HepG2 (cell line): ENCODE results near the gene PARP6. TPM values are rescaled to one million over a fixed set of nuclear protein-coding genes. Genes with fewer than 3 reads are reported as not detected.

ENCODE experiments used
- ATF7-NPFF ChIP-seq: sonication (generic); formaldehyde crosslinking; IDR thresholded peaks from 2 replicates; pipeline ENCODE4 v1.8.1; 2023; ENCODE audit warnings: mild to moderate bottlenecking, low read depth, missing genetic modification reagents, moderate library complexity
- ETV5 ChIP-seq: IDR thresholded peaks from 2 replicates; pipeline ENCODE4 v1.6.1; 2018; ENCODE audit warnings: missing biosample characterization, missing genetic modification reagents, inconsistent platforms, borderline replicate concordance
- GABPA ChIP-seq, 2 experiments: IDR thresholded peaks; 2 replicates each; pipeline ENCODE4 v1.6.1; 2011 to 2016; ENCODE audit warnings: low read depth in 2 of 2, low read length in 1 of 2, missing biosample characterization in 1 of 2, missing genetic modification characterization in 1 of 2
- MYC ChIP-seq: sonication (generic); formaldehyde crosslinking; IDR thresholded peaks from 2 replicates; pipeline ENCODE4 v1.9.0; 2021; ENCODE audit warnings: missing genetic modification reagents, borderline replicate concordance
- MYNN ChIP-seq: sonication (generic); formaldehyde crosslinking; IDR thresholded peaks from 2 replicates; pipeline ENCODE4 v1.4.0; 2020; ENCODE audit warnings: mild to moderate bottlenecking, low read depth, missing genetic modification reagents
- NFYC ChIP-seq: IDR thresholded peaks from 2 replicates; pipeline ENCODE4 v1.6.1; 2016; ENCODE audit warnings: missing genetic modification reagents, missing compliant biosample characterization
- PATZ1 ChIP-seq: sonication (generic); formaldehyde crosslinking; IDR thresholded peaks from 2 replicates; pipeline ENCODE4 v1.4.0; 2020; ENCODE audit warnings: missing genetic modification reagents
- RELA ChIP-seq: sonication (generic); formaldehyde crosslinking; IDR thresholded peaks from 2 replicates; pipeline ENCODE4 v1.4.0; 2020; ENCODE audit warnings: missing genetic modification reagents
- RXRB ChIP-seq: IDR thresholded peaks from 2 replicates; pipeline ENCODE4 v1.6.1; 2016; ENCODE audit warnings: borderline replicate concordance, missing genetic modification reagents, missing compliant biosample characterization
- SMC3 ChIP-seq: IDR thresholded peaks from 2 replicates; pipeline ENCODE4 v1.6.1; 2011; ENCODE audit warnings: low read length, improper control_type of control experiment
- SRF ChIP-seq: IDR thresholded peaks from 2 replicates; pipeline ENCODE4 v1.6.1; 2011; ENCODE audit warnings: mild to moderate bottlenecking, low read depth, low read length, moderate library complexity
- TAF15 ChIP-seq: fragments of 200-400 bp; formaldehyde crosslinking; IDR thresholded peaks from one replicate; pipeline ENCODE4 v1.6.1; 2018; ENCODE audit warnings: mild to moderate bottlenecking, low read depth, low read length; ENCODE audit not compliant: poor library complexity, severe bottlenecking
- TGIF2 ChIP-seq: IDR thresholded peaks from 2 replicates; pipeline ENCODE4 v1.6.1; 2016; ENCODE audit warnings: control low read depth, missing compliant biosample characterization
- XBP1 ChIP-seq: sonication (generic); formaldehyde crosslinking; IDR thresholded peaks from 2 replicates; pipeline ENCODE4 v1.5.0; 2020; ENCODE audit warnings: missing genetic modification reagents
- YEATS4 ChIP-seq: sonication (generic); formaldehyde crosslinking; IDR thresholded peaks from 2 replicates; pipeline ENCODE4 v1.4.0; 2020; ENCODE audit warnings: missing genetic modification reagents, borderline replicate concordance
- ZNF180 ChIP-seq: sonication (generic); formaldehyde crosslinking; IDR thresholded peaks from 2 replicates; pipeline ENCODE4 v1.4.0; 2020; ENCODE audit warnings: low read depth, missing genetic modification reagents, borderline replicate concordance
- ZNF20 ChIP-seq: sonication (generic); formaldehyde crosslinking; IDR thresholded peaks from 2 replicates; pipeline ENCODE4 v1.4.0; 2020; ENCODE audit warnings: mild to moderate bottlenecking, moderate library complexity, missing genetic modification reagents
- ZNF224 ChIP-seq: sonication (generic); formaldehyde crosslinking; IDR thresholded peaks from 2 replicates; pipeline ENCODE4 v1.5.0; 2020; ENCODE audit warnings: mild to moderate bottlenecking, missing genetic modification reagents
- ZNF235 ChIP-seq: sonication (generic); formaldehyde crosslinking; IDR thresholded peaks from 2 replicates; pipeline ENCODE4 v1.8.1; 2023; ENCODE audit warnings: mild to moderate bottlenecking, missing genetic modification reagents, borderline replicate concordance
- ZNF772 ChIP-seq: sonication (generic); formaldehyde crosslinking; IDR thresholded peaks from 2 replicates; pipeline ENCODE4 v1.5.0; 2020; ENCODE audit warnings: mild to moderate bottlenecking, missing genetic modification reagents
- ZNF879 ChIP-seq: sonication (generic); formaldehyde crosslinking; IDR thresholded peaks from 2 replicates; pipeline ENCODE4 v1.8.1; 2023; ENCODE audit warnings: missing genetic modification reagents
- polyA plus RNA-seq, 8 experiments: library from polyadenylated mRNA; depleted of rRNA in 3 of 8; stranded (reverse) in 7 of 8; unstranded in 1 of 8; fragments of >200 nt; fragmentation: Illumina TruSeq in 4 of 8; extraction: Trizol in 4 of 8; gene quantifications; 2 replicates each; pipeline versions ENCODE4 v1.2.1 to v1.2.3, GENCODE V29; 2011 to 2016; ENCODE audit warnings: low read depth in 4 of 8, missing spikeins in 1 of 8, mixed read lengths in 1 of 8; ENCODE audit not compliant: insufficient read depth in 1 of 8
- total RNA-seq, 5 experiments: library from RNA; depleted of rRNA; stranded (reverse); fragments of >200 nt; fragmentation: Illumina TruSeq; extraction: Trizol; gene quantifications; 2 replicates each; pipeline ENCODE4 v1.2.3, GENCODE V29; 2016; ENCODE audit warnings: low read depth in 1 of 5
- TF ChIP-seq, protein P1 (sequence below): sonication (generic); formaldehyde crosslinking; IDR thresholded peaks from 2 replicates; pipeline ENCODE4 v1.8.0; 2022; ENCODE audit warnings: missing genetic modification reagents, mild to moderate bottlenecking, moderate library complexity, borderline replicate concordance
- TF ChIP-seq, protein P2 (sequence below), 2 experiments: sonication (generic) in 1 of 2; formaldehyde crosslinking in 1 of 2; IDR thresholded peaks; 2 replicates each; pipeline versions ENCODE4 v1.5.1 to v1.6.1; 2011 to 2020; ENCODE audit warnings: borderline replicate concordance in 1 of 2, low read depth in 1 of 2, low read length in 1 of 2, mild to moderate bottlenecking in 1 of 2, missing genetic modification reagents in 1 of 2, moderate library complexity in 1 of 2

PARP6 gene
- total and polyA plus RNA-seq, 2 of the 13 experiments (the other 11 are each of a cell fraction or from before 2014, with no cell fraction given) = 0.22 to 0.87 TPM

- TF ChIP-seq ZNF772 = no peak
- TF ChIP-seq SMC3 = no peak
- 0 out of 2 replicates have a peak, but pooled peaks have one; percentile 18 for TF ChIP-seq GABPA (IDR thresholded peaks at IDR 0.05; ENCODE audit: low read depth, low read length)
- TF ChIP-seq GABPA (CRISPR knock-in tag; IDR thresholded peaks at IDR 0.05; ENCODE audit: low read depth) = peak; percentile 46; the same call in 1 of the 2 replicates
- TF ChIP-seq PATZ1 (CRISPR knock-in tag) = peak; percentile 68
- no peak for TF ChIP-seq ZNF224 (CRISPR knock-in tag)
- 0 out of 2 replicates have a peak, but pooled peaks have one; percentile 20 for TF ChIP-seq ZNF20 (CRISPR knock-in tag)
- TF ChIP-seq ZNF879 (CRISPR knock-in tag) = no peak
- TF ChIP-seq, protein P1, sequence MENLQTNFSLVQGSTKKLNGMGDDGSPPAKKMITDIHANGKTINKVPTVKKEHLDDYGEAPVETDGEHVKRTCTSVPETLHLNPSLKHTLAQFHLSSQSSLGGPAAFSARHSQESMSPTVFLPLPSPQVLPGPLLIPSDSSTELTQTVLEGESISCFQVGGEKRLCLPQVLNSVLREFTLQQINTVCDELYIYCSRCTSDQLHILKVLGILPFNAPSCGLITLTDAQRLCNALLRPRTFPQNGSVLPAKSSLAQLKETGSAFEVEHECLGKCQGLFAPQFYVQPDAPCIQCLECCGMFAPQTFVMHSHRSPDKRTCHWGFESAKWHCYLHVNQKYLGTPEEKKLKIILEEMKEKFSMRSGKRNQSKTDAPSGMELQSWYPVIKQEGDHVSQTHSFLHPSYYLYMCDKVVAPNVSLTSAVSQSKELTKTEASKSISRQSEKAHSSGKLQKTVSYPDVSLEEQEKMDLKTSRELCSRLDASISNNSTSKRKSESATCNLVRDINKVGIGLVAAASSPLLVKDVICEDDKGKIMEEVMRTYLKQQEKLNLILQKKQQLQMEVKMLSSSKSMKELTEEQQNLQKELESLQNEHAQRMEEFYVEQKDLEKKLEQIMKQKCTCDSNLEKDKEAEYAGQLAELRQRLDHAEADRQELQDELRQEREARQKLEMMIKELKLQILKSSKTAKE (CRISPR knock-in tag) = 0 out of 2 replicates have a peak, but pooled peaks have one; percentile 20
- TF ChIP-seq ETV5 (CRISPR knock-in tag) = no peak; the same call in 1 of the 2 replicates
- no peak for TF ChIP-seq MYNN (CRISPR knock-in tag)
- TF ChIP-seq MYC (CRISPR knock-in tag) = peak; percentile 69; the same call in 1 of the 2 replicates
- TF ChIP-seq ATF7-NPFF (CRISPR knock-in tag) = peak; percentile 70; the same call in 1 of the 2 replicates
- no peak for TF ChIP-seq ZNF180 (CRISPR knock-in tag)
- TF ChIP-seq XBP1 (CRISPR knock-in tag) = no peak
- TF ChIP-seq, protein P2, sequence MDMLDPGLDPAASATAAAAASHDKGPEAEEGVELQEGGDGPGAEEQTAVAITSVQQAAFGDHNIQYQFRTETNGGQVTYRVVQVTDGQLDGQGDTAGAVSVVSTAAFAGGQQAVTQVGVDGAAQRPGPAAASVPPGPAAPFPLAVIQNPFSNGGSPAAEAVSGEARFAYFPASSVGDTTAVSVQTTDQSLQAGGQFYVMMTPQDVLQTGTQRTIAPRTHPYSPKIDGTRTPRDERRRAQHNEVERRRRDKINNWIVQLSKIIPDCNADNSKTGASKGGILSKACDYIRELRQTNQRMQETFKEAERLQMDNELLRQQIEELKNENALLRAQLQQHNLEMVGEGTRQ (IDR thresholded peaks at IDR 0.05; ENCODE audit: low read depth, low read length) = no peak
- TF ChIP-seq, protein P2 (CRISPR knock-in tag; IDR thresholded peaks at IDR 0.05; ENCODE audit: borderline replicate concordance) = no peak
- no peak for TF ChIP-seq ZNF235 (CRISPR knock-in tag)
- TF ChIP-seq YEATS4 (CRISPR knock-in tag) = peak; percentile 55; the same call in 1 of the 2 replicates
- TF ChIP-seq RXRB = no peak
- TF ChIP-seq TGIF2 (CRISPR knock-in tag) = no peak
- TF ChIP-seq TAF15 = peak; percentile 32
- TF ChIP-seq SRF = no peak
- no peak for TF ChIP-seq RELA (CRISPR knock-in tag)
- no peak for TF ChIP-seq NFYC
These were observed 41.9 kb downstream of the PARP6 start (continued) for GRCh38 chr15:72230197-72231065.
